Epithelial cell of esophagus (primary cell): ENCODE measurements around the gene REG3A.

Experiments used
- DNase-seq: peaks from one replicate; pipeline ENCODE4 v3.0.0; 2010; ENCODE audit warnings: low read depth
- H3K4me3 ChIP-seq: 2 replicates; pipeline ENCODE4 v1.5.1; 2011; ENCODE audit warnings: mild to moderate bottlenecking, low read length, control low read depth
- CTCF ChIP-seq: IDR thresholded peaks from 2 replicates; pipeline ENCODE4 v1.5.1; 2011; ENCODE audit warnings: low read depth, mild to moderate bottlenecking, low read length, control low read depth, inconsistent platforms; ENCODE audit not compliant: insufficient read depth; ENCODE audit errors: missing control alignments

REG3A gene

GRCh38 chr2:79179036-79179435 is 19.5 kb upstream of the REG3A start:
- DNase-seq: no peak
- no peak for TF ChIP-seq CTCF
- no peak overlapping the region for H3K4me3 ChIP-seq

GRCh38 chr2:79178076-79178674 is 18.6 kb upstream of the REG3A start:
- TF ChIP-seq CTCF: no peak
- no peak for DNase-seq
- H3K4me3 ChIP-seq: no peak overlapping the region

- no peak for TF ChIP-seq CTCF
- DNase-seq: no peak
- H3K4me3 ChIP-seq: no peak overlapping the region
Measured at GRCh38 chr2:79171348-79171958, 11.9 kb upstream of the REG3A start.

- TF ChIP-seq CTCF: no peak
- no peak overlapping the region for H3K4me3 ChIP-seq
- no peak for DNase-seq
Measured at GRCh38 chr2:79162801-79163200, 3.2 kb upstream of the REG3A start.

- no peak for TF ChIP-seq CTCF
- no peak overlapping the region for H3K4me3 ChIP-seq
- DNase-seq: no peak
Measured at GRCh38 chr2:79162132-79162531, 2.6 kb upstream of the REG3A start.

- DNase-seq: no peak
- TF ChIP-seq CTCF: no peak
- H3K4me3 ChIP-seq: no peak overlapping the region
Measured at GRCh38 chr2:79159030-79159429, 523 bp downstream of the REG3A start.
